Measurements from ENCODE around the gene LMAN2L.

The LMAN2L gene

DNA sequence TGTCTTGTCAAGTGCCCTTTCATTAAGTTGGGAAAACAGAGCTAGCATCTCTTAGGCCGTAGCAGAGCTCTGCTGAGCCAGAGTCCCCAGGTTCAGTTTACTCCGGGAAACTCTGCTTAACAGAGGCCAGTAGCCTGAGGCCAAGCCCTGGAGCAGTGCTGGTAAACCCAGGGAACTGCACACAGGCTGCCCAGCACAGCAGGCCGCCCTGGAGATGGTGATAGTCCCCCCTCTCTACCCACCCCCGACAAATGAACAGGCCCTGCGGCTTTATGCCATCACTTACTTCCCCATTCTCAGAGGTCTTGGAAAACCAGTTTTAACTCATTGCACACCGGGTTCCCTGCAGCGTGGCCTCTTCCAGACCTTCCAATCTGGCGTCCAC lies 24.4 kb upstream of the LMAN2L start:
- peak overlapping the region; percentile 25; the same call in 1 of the 2 replicates for H3K27ac ChIP-seq
- TF ChIP-seq, protein P1, sequence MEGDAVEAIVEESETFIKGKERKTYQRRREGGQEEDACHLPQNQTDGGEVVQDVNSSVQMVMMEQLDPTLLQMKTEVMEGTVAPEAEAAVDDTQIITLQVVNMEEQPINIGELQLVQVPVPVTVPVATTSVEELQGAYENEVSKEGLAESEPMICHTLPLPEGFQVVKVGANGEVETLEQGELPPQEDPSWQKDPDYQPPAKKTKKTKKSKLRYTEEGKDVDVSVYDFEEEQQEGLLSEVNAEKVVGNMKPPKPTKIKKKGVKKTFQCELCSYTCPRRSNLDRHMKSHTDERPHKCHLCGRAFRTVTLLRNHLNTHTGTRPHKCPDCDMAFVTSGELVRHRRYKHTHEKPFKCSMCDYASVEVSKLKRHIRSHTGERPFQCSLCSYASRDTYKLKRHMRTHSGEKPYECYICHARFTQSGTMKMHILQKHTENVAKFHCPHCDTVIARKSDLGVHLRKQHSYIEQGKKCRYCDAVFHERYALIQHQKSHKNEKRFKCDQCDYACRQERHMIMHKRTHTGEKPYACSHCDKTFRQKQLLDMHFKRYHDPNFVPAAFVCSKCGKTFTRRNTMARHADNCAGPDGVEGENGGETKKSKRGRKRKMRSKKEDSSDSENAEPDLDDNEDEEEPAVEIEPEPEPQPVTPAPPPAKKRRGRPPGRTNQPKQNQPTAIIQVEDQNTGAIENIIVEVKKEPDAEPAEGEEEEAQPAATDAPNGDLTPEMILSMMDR (conservative IDR thresholded peaks at IDR 0.05), result no peak

DNA sequence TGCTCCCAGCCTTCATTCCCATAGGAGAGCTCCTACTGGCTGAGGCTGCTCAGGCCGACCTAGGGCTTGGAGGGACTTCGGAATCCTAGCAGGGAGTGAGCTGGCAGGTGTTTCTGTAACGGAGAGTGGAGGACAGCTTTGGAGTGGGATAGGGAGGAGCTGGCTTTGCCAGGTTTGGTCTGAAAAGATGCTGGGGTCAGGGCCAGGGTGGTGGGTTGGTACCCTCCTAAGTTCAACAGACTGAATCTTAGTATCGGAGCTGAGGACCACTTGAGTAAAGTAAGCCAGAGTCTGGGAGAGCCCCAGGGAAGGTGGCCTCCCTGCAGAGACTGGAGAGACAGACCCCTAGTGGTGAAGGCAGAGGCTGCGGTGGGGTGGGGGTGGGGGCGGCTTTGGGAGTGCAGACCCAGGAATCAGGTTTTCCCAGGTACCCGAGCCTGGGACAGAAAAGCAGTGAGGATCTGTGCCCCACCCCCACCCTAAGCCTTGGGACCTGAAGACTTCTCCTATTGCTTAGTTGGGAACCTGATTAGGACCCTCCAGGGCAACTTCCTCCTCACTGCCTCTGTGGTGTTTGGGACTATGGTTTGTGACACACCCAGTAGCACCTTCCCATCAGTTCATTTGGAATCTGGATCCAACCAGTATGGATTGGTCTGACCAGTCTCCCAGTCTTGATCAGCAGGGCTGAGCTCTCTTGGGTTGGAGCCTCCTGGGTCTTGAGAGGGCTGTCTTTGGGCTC lies 23.8 kb upstream of the LMAN2L start:
- TF ChIP-seq, protein P1 (conservative IDR thresholded peaks at IDR 0.05), result peak; percentile 64
- peak overlapping the region; percentile 25; the same call in 1 of the 2 replicates for H3K27ac ChIP-seq

DNA sequence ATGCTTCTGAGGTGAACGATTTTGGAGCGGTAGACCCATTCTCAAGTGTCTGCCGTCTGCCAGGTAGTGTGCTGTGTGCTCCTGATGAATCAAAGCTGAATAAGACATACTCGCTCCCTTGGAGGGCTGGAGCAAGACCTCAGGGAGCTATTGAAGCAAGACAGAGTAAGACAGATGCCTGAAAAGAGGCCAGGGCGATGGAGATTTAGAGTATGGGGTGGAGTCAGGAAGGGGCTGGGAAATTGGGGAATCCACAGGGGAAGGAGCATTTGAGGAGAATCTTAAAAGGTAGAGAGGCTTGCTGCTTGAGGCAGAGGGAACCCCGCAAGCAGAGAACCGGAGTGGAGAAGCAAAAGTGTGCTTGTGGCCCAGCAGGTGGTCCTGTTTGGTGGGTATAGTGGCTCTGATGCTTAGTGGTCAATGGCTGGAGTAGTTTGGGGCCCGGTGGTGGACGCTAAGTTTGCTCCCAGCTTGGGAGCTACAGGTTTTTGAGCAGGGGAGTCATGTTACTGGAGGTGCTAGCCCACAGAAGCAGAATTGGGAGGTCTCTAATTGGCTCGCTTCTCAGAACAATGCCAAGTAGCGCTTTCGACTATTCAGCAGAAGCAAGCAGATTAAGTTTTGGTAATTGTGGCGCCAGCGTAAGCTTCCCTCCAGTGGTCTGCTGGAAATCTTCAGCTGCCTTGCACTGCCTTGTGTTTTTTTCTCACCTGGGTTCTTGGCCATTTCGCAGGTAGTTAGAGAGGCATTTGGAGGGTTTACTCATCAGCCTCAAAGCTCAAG lies 22.9 kb upstream of the LMAN2L start:
- peak overlapping the region; percentile 25; the same call in 1 of the 2 replicates for H3K27ac ChIP-seq
- TF ChIP-seq, protein P1 (conservative IDR thresholded peaks at IDR 0.05), result no peak

DNA sequence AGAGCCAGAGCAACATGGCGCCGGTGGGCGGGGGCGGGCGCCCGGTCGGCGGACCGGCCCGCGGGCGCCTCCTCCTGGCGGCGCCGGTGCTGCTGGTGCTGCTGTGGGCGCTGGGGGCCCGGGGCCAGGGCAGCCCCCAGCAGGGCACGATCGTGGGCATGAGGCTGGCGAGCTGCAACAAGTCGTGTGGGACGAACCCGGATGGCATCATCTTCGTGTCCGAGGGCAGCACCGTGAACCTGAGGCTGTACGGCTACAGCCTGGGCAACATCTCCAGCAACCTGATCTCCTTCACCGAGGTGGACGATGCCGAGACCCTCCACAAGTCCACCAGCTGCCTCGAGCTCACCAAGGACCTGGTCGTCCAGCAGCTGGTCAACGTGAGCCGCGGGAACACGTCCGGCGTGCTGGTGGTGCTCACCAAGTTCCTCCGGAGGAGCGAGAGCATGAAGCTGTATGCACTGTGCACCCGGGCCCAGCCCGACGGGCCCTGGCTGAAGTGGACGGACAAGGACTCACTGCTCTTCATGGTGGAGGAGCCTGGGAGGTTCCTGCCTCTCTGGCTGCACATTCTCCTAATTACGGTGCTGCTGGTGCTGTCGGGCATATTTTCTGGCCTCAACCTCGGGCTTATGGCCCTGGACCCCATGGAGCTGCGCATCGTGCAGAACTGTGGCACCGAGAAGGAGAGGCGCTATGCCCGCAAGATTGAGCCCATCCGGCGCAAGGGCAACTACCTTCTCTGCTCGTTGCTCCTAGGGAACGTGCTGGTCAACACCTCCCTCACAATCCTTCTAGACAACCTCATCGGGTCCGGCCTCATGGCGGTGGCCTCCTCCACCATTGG lies 21.3 kb upstream of the LMAN2L start:
- H3K27ac ChIP-seq, result peak overlapping the region; percentile 77

DNA sequence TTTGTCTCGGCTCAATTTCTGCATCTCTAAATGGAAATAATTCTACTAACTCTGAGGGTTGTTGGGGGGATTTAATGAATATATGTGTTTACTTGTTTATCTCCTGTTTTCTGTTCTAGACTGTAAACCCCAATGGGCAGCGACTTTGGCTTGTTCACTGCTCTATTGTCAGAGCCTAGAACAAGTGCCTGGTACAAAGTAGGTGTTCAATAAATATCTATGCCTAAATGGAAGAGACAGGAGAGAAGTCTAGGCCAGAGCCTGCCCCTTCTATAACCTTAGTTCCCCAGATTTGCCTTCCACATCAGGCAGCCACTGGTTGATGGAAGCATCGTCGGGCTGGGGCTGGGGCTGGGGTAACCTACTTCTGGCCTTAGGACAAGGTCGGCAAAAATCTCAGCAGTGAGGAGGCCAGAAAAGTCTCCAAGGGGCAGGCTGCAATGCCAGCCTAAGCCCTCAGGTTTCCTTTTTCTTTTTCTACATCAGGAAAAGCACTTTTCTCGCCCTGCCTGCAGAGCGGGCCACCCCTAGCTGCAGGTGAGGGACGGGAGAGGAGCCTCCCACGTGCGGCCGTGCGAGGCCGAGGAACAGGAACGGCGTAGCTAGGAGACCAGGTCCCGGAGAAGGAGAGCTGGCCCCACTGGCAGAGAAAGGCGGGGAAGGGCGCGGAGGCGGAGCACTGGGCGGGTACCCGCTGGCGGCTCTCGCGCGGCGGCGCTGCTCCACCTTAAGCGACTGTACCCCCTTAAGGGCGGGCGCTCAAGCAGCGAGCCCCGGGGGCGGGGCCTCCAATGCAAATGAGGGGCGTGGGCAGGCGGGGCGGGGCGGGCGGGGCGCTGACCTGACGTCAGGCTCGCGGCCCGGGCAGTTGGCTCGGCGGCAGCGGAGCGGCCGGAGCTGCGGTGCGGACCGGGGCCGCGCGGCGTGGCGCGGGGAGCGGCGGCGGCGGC lies 20.4 kb upstream of the LMAN2L start, which contains the start of gene CNNM4:
Gene CNNM4 (plus strand): TSS at position 867 of the 950 bp plus-strand sequence. CDS start 98 bp downstream, outside the sequence.
- TF ChIP-seq, protein P1 (conservative IDR thresholded peaks at IDR 0.05), result no peak
- H3K27ac ChIP-seq, result peak within 1 kb of the TSS; percentile 77

More for the DNA sequence above, 21.3 kb upstream of the LMAN2L start:
- TF ChIP-seq, protein P1 (conservative IDR thresholded peaks at IDR 0.05), result peak; percentile 81

DNA sequence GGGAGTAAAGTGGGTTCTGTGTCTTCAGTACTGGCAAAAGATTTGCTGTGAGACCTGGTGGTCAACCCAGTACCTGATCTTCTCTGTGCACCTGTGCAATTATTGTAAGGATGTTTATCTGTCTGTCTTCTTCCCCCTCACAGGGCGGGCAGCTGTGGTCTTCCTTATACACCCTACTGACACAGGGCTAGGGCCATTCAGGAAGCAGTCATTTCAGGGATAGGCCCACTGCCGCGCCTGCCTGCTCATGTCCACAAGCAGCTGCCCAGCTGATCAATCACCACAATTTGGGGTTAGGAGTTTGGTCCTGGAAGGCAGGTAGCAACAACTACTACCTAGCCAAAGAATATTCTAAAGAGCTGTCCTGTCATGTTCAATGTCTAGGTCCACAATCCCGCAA lies 19.7 kb upstream of the LMAN2L start:
- TF ChIP-seq, protein P1 (conservative IDR thresholded peaks at IDR 0.05), result no peak
- H3K27ac ChIP-seq, result peak overlapping the region; percentile 77
